Epithelial cell of proximal tubule (primary cell): ENCODE measurements around the gene MED12L. TPM values are rescaled to one million over a fixed set of nuclear protein-coding genes. Genes with fewer than 3 reads are reported as not detected.

Experiments
- DNase-seq: peaks from one replicate; pipeline ENCODE4 v3.0.0-alpha.2; 2011; ENCODE audit warnings: low read depth
- H3K4me3 ChIP-seq: 2 replicates; pipeline ENCODE4 v1.5.1; 2011; ENCODE audit warnings: low read depth, mild to moderate bottlenecking, low read length
- CTCF ChIP-seq: conservative IDR thresholded peaks from 2 replicates; pipeline ENCODE4 v1.5.1; 2012; ENCODE audit warnings: low read depth, mild to moderate bottlenecking, low read length
- total RNA-seq: library from RNA; depleted of rRNA; stranded (reverse); fragments of >200 nt; gene quantifications from 2 replicates; pipeline ENCODE4 v1.2.3, GENCODE V29; 2015

Gene MED12L
- total RNA-seq, 1 donor from 2014 or later: 0.12 TPM

GRCh38 chr3:151146071-151146730, 60.7 kb downstream of the MED12L start:
- no peak for DNase-seq
- no peak overlapping the region for H3K4me3 ChIP-seq
- peak; percentile 94 for TF ChIP-seq CTCF

- no peak for DNase-seq
- TF ChIP-seq CTCF: no peak
- H3K4me3 ChIP-seq: no peak overlapping the region
These were observed 61.2 kb downstream of the MED12L start for GRCh38 chr3:151146731-151147091.

- H3K4me3 ChIP-seq: no peak overlapping the region
- no peak for TF ChIP-seq CTCF
- no peak for DNase-seq
These were observed 61.8 kb downstream of the MED12L start for GRCh38 chr3:151147299-151147698.

- no peak for DNase-seq
- TF ChIP-seq CTCF: no peak
- H3K4me3 ChIP-seq: no peak overlapping the region
These were observed 67.1 kb downstream of the MED12L start for GRCh38 chr3:151152455-151153079.

GRCh38 chr3:151154566-151154965, 69.1 kb downstream of the MED12L start:
- no peak for TF ChIP-seq CTCF
- no peak overlapping the region for H3K4me3 ChIP-seq
- no peak for DNase-seq

- no peak overlapping the region for H3K4me3 ChIP-seq
- no peak for TF ChIP-seq CTCF
- DNase-seq: no peak
These were observed 70.1 kb downstream of the MED12L start for GRCh38 chr3:151155409-151156128.
